ENCODE results near the gene STAMBP.
"Not testable (repeated sequence)": the region's sequence is repeated elsewhere in the genome, so short reads cannot be mapped to it uniquely, and the experiment has no call there.

Gene STAMBP

GRCh38 chr2:73828818-73829570 lies at the start of gene STAMBP:
STAMBP (plus strand) TSS chr2:73828961; CDS start chr2:73830857, 1,896 bp downstream.
- DNase-seq, result peak; percentile 92

DNA sequence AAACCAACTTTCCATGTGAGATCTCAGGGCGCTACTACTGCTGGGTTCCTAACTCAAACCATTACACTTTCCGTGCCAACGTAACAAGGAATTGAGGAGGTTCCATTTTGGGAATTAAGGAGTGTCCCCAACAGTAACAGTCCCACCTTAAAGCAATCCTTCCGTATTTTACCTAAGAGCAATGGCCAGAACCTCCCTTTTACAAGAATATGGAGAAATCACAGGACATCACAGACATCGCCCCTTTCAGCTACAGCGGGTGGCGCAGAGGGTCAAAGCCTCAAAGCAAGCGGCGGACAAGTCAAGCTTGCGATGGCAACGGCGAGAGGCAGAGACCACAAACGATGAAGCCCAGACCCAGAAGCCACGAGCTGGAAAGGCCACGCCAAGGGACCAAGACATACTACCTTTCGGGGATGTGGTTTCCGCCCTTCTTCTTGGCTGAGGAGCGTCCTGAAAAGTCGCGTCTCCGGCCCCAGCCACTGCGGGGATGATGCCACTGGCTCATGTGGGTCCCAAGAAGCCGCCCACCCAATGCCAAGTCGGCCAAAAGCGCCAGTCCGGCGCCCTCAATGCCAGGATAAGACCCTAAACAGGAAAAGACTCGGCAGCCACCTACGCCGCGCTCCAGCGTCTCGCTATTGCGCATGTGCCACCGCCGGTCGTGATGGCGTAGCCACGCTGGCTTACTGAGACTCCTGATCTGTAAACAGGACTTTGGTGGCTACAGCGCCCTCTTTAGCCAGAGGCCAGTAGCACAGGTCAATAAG lies 49.1 kb upstream of the STAMBP start, which contains the start of gene DUSP11:
Gene DUSP11, minus strand, starts transcription at position 637 of the 770 bp plus-strand sequence. Its CDS starts 129 bp downstream, at position 508.
- peak; percentile 95 for DNase-seq

DNA sequence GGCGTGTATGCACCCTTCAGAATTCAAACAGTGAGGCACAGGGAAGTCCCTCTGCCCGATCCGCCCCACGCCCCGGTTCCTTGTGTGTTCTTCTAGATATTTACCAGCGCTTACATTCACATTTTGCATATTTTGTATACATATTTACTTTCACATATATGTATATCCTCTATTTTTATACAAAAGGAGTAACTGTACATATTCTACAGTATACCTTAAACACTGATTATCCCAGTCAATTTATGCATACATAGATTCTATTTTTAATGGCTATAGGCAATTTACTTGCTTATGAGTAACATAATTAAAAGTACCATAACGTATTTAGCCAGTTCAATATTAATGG lies 48.6 kb upstream of the STAMBP start:
- no peak for DNase-seq

GRCh38 chr2:73783402-73783801 lies 45.4 kb upstream of the STAMBP start:
- DNase-seq, result not testable (repeated sequence)

- DNase-seq, result not testable (repeated sequence)
Measured at GRCh38 chr2:73783883-73784282, 44.9 kb upstream of the STAMBP start, which contains the start of gene C2orf78. C2orf78 (plus strand) TSS chr2:73784183; CDS start chr2:73784310, 127 bp downstream.

GRCh38 chr2:73811878-73812277 lies 16.9 kb upstream of the STAMBP start:
- no peak for DNase-seq

DNA sequence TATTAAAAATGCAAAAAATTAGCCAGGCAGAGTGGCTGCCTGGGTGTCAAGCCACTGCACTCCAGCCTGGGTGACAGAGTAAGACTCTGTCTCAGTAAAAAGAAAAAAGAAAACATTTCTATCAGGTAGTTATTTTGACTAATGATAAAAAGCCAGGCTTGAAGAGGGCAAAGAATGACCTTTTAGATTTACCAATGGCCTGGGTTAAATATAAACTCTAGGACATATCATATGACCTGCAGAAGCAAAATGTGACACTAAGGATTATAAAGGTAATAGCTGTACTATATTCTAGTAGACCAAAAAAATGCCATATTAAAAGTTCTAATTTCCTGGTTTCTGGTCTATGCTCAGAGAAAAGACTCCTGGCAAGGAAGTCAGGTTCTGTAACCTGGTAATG lies 16.1 kb upstream of the STAMBP start:
- DNase-seq, result no peak

DNA sequence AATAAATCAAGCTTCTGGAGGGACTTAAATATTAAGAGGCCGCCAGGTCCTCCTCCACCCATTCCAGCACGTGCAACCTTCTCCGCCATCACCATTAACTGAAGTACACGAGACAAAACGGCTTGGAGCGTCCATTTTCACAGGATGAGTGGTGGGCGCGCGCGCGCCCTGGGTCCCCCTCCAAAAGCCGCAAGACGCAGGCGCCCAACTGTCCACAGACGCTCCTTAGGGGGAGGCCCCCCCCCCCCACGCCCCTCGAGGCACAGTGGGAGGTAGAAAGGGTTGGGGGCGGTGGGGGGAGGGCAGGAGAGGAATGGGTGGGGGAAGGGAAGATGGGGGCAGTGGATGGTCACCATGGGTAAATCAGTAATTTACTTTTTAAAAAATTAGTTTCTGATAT lies 10.5 kb upstream of the STAMBP start:
- DNase-seq, result no peak

DNA sequence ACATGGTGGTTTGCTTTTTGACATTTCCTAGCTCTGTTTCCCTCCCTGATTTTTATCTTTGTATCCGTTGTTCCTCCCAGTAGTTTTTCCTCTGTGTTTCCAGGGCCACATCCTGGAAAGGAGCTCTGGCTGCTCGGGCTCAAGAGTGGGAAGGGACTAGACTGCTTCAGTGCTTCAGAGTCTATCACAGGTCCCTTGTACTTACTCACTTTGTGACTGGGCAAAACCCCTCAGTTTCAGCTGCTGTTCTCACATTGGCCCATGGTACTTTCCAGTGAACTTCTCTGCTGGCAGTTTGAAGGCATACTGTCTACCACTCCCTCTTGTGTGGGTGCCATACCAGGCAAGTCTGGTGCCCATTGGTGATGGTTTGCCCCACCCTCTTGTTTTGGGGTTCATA lies 7.5 kb upstream of the STAMBP start:
- DNase-seq, result no peak

DNA sequence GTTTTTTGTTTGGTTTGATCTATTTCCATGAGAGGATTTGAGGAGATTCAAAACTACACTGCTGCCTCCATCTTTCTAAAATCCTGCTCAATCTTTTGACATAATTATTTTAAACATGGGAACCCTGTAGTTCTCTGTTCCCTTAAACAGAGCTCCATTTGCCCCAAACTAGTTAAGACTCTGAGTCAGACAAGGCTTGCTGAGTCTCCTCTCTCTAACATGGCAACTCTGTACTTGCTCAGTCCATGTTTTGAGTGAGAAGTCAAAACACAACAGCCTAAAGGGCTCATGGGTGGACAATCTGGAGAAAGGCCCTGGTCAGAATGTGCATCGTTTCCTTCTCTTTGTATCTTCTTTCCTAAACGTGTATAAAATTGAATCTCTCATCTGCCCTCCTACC lies 7.1 kb upstream of the STAMBP start:
- DNase-seq, result no peak

GRCh38 chr2:73822276-73822675 lies 6.5 kb upstream of the STAMBP start:
- no peak for DNase-seq

- no peak for DNase-seq
Measured at GRCh38 chr2:73822991-73823390, 5.8 kb upstream of the STAMBP start.

DNA sequence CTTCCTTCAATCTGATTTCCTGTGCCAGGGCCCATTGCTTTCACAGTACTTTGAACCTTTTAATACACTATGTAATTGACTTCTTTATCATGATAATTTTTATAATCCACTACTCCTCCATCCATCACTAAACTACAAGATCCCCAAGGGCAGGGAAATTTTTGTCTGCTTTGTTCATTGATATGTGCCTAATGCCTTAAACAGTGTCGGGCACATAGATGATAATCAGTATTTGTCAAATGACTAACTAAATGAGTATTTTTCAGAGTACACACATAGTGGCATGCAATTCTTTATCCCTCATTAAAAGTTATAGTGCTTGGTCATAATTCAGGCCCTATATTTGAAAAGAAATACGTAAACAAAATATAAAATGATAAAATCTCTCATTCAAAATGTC lies 5.3 kb upstream of the STAMBP start:
- DNase-seq, result no peak

DNA sequence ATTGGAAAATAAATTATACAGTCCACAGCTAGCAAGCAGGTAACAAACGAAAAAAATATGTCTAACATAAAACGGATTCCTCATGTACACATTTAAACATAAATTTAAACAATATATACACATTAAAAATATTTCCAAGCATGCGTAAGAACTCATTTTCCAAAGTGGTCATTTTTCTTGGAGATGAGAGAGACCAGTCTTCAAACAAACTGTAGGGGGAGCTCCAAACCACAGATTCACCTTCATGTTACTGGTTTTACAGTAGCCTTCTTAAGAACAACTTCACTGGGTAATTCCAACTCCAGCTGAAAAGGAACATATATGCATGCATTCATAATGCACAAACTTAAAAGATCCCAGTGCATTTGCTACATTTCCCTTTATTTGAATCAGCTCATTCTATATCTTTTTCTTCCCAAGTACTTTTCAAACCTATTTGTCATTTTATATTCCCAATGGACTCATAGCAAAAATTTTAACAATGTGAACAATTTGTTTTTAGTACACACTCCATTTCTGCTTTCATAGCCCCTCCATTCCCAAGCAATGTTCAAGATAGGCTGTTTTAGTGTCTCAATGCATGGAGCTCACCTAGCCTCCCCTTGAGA lies 4.7 kb upstream of the STAMBP start:
- no peak for DNase-seq

DNA sequence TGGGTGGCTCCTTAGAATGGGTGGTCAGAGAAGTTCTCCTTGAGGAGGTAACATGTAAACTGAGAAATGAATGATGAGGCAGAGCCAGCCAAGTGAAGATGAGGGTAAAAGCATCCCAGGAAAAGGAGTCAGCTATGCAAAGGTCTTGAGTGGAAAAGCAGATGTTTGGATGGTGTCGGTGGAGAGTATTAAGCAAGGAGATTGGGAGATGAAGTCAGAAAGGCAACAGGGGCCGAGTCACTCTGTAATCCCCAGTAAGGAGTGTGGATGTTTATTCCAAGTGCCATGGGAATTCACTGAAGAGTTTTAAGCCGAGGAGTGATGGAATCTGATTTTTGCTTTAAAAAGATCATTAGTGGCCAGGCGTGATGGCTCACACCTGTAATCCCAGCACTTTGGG lies 3.4 kb upstream of the STAMBP start:
- no peak for DNase-seq

DNA sequence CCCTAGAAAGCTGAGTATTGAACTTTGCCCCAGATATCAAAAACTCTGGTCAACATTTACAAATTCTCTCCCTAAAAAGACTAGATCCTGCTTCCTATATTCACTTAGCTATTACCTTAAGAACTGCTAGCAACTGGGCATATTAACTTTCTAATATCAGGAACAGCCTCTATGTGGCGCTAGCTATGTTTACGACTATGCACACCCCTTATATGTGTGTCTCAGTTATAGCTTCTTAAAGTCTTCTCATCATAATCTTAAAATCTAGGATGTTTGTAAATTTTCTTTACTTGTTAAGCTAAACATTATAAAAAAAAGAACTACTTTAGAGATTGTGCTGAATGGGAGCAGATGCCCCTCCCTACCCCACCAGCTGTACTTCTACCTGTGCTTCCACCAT lies 1.7 kb upstream of the STAMBP start:
- no peak for DNase-seq

- DNase-seq, result no peak
Measured at GRCh38 chr2:73827660-73828388, 937 bp upstream of the STAMBP start.

DNA sequence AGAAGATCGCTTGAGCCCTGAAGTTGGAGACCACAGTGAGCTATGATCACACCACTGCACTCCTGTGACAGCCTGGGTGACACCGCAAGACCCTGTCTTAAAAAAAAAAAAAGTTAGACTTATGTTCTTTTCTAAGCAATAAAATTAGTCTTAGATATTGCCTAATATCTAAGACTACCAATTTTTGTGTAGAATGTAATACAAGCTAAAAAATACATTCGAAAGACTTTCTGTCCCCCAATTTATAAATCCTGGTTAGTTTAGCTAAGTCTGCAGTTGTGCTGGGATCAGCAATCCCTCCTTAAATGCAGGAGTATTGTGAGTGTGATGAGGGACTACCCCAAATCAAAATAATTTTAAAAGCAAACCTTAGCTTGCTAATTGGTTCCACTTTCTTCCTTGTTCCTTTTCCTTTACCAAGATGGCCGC lies 358 bp upstream of the STAMBP start:
- no peak for DNase-seq

DNA sequence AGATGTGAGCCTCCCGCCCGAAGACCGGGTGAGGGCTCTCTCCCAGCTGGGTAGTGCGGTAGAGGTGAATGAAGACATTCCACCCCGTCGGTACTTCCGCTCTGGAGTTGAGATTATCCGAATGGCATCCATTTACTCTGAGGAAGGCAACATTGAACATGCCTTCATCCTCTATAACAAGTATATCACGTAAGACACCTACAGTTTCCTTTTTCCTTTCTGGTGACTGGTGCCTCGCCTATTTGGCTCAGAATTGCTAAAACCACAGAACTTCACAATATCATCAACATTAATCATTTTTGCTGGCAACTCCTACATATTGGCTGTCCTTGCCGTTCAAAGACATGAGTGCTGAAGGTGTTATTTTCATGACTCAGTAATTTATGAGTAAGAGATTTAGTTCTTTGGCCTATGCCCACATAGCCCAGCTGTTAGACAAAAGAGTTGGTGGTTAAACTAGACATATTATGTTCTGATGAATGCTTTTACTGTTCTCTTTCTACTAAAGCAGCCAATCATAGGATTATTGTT lies 2.2 kb downstream of the STAMBP start:
- no peak for DNase-seq

- DNase-seq, result no peak
Measured at GRCh38 chr2:73832930-73833329, 4.2 kb downstream of the STAMBP start.

DNA sequence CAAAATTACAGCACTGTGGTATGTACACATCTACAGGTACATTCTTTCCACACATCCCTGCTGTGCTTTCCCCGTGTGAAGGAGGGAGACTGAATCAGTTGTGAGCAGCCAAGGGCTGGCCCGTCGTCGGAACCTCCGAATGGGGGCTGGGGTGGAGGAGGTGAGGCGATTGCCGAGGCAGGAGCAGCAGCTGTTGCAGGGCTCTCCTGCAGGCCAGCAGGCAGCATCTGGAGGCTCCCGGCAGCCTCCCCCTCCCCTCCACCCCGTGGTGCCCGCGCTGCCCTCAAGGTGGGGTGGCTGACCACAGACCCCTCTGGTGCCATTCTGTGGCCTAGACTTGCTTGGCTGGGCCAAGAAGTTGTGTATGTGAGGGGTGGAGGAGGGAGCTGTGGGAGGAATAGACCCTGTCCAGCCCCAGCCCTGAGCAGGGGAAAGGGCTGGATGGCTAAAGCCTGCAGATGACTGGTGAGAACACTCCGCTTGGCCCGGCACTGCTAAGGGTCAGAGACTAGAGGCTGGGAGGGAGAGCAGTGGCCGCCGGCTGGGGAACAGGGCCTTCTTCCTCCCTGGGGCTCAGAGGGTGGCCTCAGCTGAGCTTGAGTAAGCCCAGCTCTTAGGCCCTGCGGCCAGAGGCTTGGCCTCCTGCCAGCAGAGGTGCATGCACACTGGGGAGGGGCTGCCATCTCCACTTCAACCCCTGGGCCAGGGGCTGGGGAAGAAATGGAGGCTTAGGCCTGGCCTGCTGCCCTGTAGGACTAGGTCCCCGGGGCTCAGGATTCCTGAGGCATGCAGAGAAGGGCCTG lies 7.6 kb downstream of the STAMBP start:
- DNase-seq, result no peak
